DMS153 treated with DMSO at 0.1 percent for 48 hours (cell line): ENCODE measurements around the gene CPNE4.
"Not testable (repeated sequence)": the region's sequence is repeated elsewhere in the genome, so short reads cannot be mapped to it uniquely, and the experiment has no call there.

Experiments
- DNase-seq: peaks from one replicate; lab custom pipeline; 2025; ENCODE audit not compliant: unreplicated experiment; lab: John Stamatoyannopoulos, UW

Gene CPNE4

GRCh38 chr3:132034486-132035464 is at the start of gene CPNE4:
CPNE4 (minus strand) TSS chr3:132035014.
- DNase-seq: peak; percentile 89

GRCh38 chr3:132083583-132084279 is 48.9 kb upstream of the CPNE4 start:
- DNase-seq: no peak

GRCh38 chr3:132083159-132083558 is 48.3 kb upstream of the CPNE4 start:
- no peak for DNase-seq

GRCh38 chr3:132079147-132079546 is 44.3 kb upstream of the CPNE4 start:
- no peak for DNase-seq

GRCh38 chr3:132073771-132074170 is 39.0 kb upstream of the CPNE4 start:
- DNase-seq: no peak

GRCh38 chr3:132071043-132071442 is 36.2 kb upstream of the CPNE4 start:
- DNase-seq: peak; percentile 41

- no peak for DNase-seq
Measured at GRCh38 chr3:132064114-132064513, 29.3 kb upstream of the CPNE4 start.

- DNase-seq: no peak
Measured at GRCh38 chr3:132062535-132062934, 27.7 kb upstream of the CPNE4 start.

- DNase-seq: no peak
Measured at GRCh38 chr3:132055872-132056271, 21.1 kb upstream of the CPNE4 start.

GRCh38 chr3:132047209-132047608 is 12.4 kb upstream of the CPNE4 start:
- DNase-seq: no peak

GRCh38 chr3:132044874-132045273 is 10.1 kb upstream of the CPNE4 start:
- not testable (repeated sequence) for DNase-seq

GRCh38 chr3:132042681-132043080 is 7.9 kb upstream of the CPNE4 start:
- DNase-seq: no peak

GRCh38 chr3:132038198-132038825 is 3.5 kb upstream of the CPNE4 start:
- peak; percentile 16 for DNase-seq

GRCh38 chr3:132037581-132037980 is 2.8 kb upstream of the CPNE4 start:
- no peak for DNase-seq

GRCh38 chr3:132037056-132037455 is 2.2 kb upstream of the CPNE4 start:
- DNase-seq: no peak

- no peak for DNase-seq
Measured at GRCh38 chr3:132034097-132034485, 723 bp downstream of the CPNE4 start.

- no peak for DNase-seq
Measured at GRCh38 chr3:132033471-132033870, 1.3 kb downstream of the CPNE4 start.

- DNase-seq: no peak
Measured at GRCh38 chr3:132032959-132033358, 1.9 kb downstream of the CPNE4 start.

GRCh38 chr3:132029182-132029902 is 5.5 kb downstream of the CPNE4 start:
- peak; percentile 97 for DNase-seq

GRCh38 chr3:132022914-132023313 is 11.9 kb downstream of the CPNE4 start:
- no peak for DNase-seq

- DNase-seq: no peak
Measured at GRCh38 chr3:132020058-132020457, 14.8 kb downstream of the CPNE4 start.
